ENCODE data around the gene U2AF2. TPM values are rescaled to one million over a fixed set of nuclear protein-coding genes. Genes with fewer than 3 reads are reported as not detected.

The U2AF2 gene
- total RNA-seq, 4 donors from 2014 or later = 10.0 to 165 (median 58.1) TPM

DNA sequence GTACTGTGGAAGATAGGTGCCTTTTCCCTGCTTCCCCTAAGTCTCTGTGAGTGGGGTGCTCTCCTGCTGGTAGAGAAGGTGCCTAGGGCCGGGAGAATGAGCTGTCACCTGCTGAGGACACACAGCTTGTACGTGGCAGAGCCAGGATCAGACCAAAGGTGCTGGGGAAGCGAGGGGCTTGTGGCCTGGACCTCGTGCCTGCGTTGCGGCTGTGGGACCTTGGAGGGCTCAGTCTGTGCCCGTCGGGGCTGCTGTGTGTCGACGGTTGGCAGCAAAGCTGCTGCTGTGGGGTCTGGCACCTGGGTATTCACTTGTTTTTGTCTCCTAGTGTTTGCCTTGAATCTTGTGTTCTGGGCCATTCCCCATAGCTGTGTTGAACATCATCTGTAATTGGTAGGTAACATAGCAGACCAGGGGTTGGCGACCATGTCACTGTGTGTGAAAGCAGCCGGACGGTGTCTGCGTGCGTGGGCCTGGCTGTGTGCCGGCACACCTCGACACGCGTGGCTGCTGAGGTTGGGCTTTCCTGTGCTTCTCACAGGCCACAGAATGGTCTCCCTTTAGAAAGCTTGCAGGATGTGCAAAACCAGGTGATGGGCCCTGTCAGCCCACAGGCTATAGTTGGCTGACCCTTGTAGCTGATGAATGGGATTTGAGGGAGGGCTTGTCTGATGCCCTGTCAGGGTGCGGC, 9.2 kb downstream of the U2AF2 start:
- no peaks in the 10 kb centered on the region for H3K27me3 ChIP-seq

DNA sequence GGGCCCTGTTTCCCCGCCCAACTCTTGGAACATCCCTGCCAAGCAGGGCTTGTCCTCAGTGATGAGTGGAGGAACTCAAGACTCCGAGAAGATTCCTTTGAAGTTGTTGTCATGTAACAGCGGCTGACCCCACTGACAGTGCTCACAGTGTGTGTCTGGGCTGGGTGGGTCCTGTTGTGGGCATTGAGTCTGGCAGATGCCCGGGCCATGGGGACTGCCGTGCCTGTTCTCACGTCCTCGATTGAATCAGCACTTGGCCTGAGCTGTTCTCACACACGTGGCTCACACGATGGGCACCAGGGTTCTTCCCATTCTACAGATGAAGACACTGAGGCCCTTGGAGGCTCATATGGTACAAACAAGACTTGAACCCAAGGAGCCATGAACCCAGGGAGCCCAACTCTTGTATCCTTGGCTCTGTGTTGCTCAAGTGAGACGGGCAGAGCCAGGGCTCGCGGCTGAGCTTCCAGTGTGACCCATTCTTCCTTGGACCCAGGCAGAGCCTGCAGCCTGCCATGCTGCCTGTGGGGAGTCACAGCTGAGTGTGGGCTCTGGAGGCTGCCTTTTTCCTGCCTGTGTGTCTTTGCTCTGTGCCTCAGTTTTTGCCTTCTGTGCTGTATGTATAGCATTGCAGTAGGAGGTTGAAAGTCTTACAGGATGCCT, 11.6 kb downstream of the U2AF2 start:
- intact Hi-C loops (cut with DNase I; ENCODE audit: low total_unique reads) = no loop called here
- H3K27me3 ChIP-seq = no peaks in the 10 kb centered on the region

More for the DNA sequence above, 9.2 kb downstream of the U2AF2 start:
- intact Hi-C loops (cut with DNase I; ENCODE audit: low total_unique reads) = no loop called here
- no peaks in the 10 kb centered on the region for H3K9me3 ChIP-seq
- TF ChIP-seq, protein P1, sequence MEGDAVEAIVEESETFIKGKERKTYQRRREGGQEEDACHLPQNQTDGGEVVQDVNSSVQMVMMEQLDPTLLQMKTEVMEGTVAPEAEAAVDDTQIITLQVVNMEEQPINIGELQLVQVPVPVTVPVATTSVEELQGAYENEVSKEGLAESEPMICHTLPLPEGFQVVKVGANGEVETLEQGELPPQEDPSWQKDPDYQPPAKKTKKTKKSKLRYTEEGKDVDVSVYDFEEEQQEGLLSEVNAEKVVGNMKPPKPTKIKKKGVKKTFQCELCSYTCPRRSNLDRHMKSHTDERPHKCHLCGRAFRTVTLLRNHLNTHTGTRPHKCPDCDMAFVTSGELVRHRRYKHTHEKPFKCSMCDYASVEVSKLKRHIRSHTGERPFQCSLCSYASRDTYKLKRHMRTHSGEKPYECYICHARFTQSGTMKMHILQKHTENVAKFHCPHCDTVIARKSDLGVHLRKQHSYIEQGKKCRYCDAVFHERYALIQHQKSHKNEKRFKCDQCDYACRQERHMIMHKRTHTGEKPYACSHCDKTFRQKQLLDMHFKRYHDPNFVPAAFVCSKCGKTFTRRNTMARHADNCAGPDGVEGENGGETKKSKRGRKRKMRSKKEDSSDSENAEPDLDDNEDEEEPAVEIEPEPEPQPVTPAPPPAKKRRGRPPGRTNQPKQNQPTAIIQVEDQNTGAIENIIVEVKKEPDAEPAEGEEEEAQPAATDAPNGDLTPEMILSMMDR (IDR thresholded peaks at IDR 0.05) = no peak
- no peak for TF ChIP-seq POLR2A (IDR thresholded peaks at IDR 0.05)
- no peaks in the 10 kb centered on the region for H3K36me3 ChIP-seq
- no peak overlapping the region for H3K4me3 ChIP-seq
- H3K4me1 ChIP-seq = peaks cover 0 to 12% of the 10 kb centered on the region in 2 donors
- no peak overlapping the region for H3K27ac ChIP-seq
- no peak for DNase-seq

DNA sequence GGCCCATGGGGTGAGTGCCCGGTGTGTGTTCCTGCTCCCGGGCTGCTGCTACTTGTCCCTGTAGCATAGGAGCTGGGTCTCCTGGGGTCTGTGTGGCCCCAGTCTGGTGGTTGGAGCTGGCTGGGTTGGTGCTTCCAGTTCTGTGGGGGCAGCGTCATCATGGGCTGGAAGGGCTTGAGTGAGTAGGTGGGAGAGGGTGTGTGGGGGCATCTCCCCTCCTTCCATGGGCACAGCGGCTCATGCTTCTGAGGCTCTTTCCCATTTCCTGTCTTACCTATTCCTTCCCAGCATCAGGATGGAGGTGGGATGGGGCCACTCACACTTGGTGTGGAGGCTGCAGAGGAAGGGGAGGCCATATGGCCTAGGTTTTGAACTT, 12.2 kb downstream of the U2AF2 start:
- TF ChIP-seq, protein P1 (IDR thresholded peaks at IDR 0.05) = no peak
- TF ChIP-seq POLR2A (IDR thresholded peaks at IDR 0.05) = no peak
- Histone ChIP-seq H3K27ac (no peak overlapping the region), H3K4me1 (no peaks in the 10 kb centered on the region), H3K27me3 (no peaks in the 10 kb centered on the region), H3K36me3 (no peaks in the 10 kb centered on the region), H3K4me3 (no peak overlapping the region), H3K9me3 (no peaks in the 10 kb centered on the region)
- DNase-seq = no peak
- intact Hi-C loops (cut with DNase I; ENCODE audit: low total_unique reads) = no loop called here

More for the DNA sequence above, 11.6 kb downstream of the U2AF2 start:
- Histone ChIP-seq H3K36me3 (no peaks in the 10 kb centered on the region), H3K27ac (no peak overlapping the region), H3K4me3 (no peak overlapping the region), H3K9me3 (no peaks in the 10 kb centered on the region), H3K4me1 (no peaks in the 10 kb centered on the region)
- DNase-seq = no peak
- no peak for TF ChIP-seq POLR2A (IDR thresholded peaks at IDR 0.05)
- TF ChIP-seq, protein P1 (IDR thresholded peaks at IDR 0.05) = no peak

DNA sequence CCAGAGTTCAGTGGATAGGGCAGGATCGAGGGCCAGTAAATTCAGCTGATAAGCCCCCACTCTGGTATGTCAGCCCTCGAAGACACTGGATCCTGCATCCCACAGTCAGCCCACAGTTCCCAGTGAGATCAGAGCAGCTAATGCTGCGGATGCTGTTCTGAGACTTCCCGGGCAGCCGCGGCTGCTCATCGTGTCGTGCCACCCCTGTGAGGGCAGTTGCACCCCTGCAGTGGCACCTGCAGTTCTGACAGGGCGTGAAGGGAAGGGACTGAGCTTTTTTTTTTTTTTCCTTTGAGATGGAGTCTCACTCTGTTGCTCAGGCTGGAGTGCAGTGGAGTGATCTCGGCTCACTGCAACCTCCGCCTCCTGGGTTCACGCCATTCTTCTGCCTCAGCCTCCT, 12.7 kb downstream of the U2AF2 start:
- H3K36me3 ChIP-seq = no peaks in the 10 kb centered on the region
- no peak for TF ChIP-seq POLR2A (IDR thresholded peaks at IDR 0.05)
- TF ChIP-seq, protein P1 (IDR thresholded peaks at IDR 0.05) = no peak
- H3K9me3 ChIP-seq = no peaks in the 10 kb centered on the region
- intact Hi-C loops (cut with DNase I; ENCODE audit: low total_unique reads) = no loop called here
- H3K4me3 ChIP-seq = no peak overlapping the region
- no peaks in the 10 kb centered on the region for H3K27me3 ChIP-seq
- DNase-seq = no peak
- H3K27ac ChIP-seq = no peak overlapping the region
- no peaks in the 10 kb centered on the region for H3K4me1 ChIP-seq

DNA sequence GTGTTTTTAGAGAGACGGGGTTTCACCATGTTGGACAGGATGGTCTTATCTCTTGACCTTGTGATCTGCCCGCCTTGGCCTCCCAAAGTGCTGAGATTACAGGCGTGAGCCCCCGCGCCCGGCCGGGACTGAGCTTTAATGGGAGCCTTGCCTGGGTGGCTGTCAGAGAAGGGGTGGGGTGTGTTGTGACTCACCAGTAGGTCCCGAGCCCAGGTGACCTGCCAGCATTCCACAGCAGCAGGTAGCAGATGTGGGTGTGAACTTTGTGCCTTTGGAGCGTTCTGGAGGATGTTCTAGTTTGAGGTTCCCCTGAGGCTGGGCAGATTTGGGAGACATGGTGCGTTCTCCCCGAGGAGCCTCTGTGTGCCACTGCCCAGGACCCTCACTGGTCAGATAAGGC, 13.1 kb downstream of the U2AF2 start:
- H3K4me1 ChIP-seq = no peaks in the 10 kb centered on the region

More for the DNA sequence above, 13.1 kb downstream of the U2AF2 start:
- Histone ChIP-seq H3K27ac (no peak overlapping the region), H3K27me3 (no peaks in the 10 kb centered on the region), H3K36me3 (no peaks in the 10 kb centered on the region), H3K4me3 (no peak overlapping the region), H3K9me3 (no peaks in the 10 kb centered on the region)
- no peak for DNase-seq
- TF ChIP-seq, protein P1 (IDR thresholded peaks at IDR 0.05) = no peak
- TF ChIP-seq POLR2A (IDR thresholded peaks at IDR 0.05) = no peak
- intact Hi-C loops (cut with DNase I; ENCODE audit: low total_unique reads) = no loop called here

All from uterus (tissue), 4 donors.